A549 (cell line): ENCODE measurements around the gene RBMS3. TPM values are rescaled to one million over a fixed set of nuclear protein-coding genes. Genes with fewer than 3 reads are reported as not detected.

ENCODE experiments used
- ATAC-seq, 2 experiments: fragments of 200-7000 bp in 1 of 2; fragments of >200 bp in 1 of 2; cut with Nextera tagmentation in 1 of 2; cut with Tn5 transposase in 1 of 2; 3 replicates each; pipeline versions ENCODE4 v1.8.0 to v1.9.1; 2018 to 2020; ENCODE audit warnings: mild to moderate bottlenecking in 1 of 2, moderate library complexity in 1 of 2
- CTCF ChIA-PET: fragments of 300-600 bp; sonication (Branson Sonifier 250); formaldehyde crosslinking; extraction: SDS; loops from one replicate; lab custom pipeline; 2021; ENCODE audit warnings: antibody characterized with exemption, inconsistent platforms; lab: Yijun Ruan, JAX
- POLR2A ChIA-PET: fragments of 350-600 bp; formaldehyde crosslinking; extraction: SDS; loops from one replicate; lab custom pipeline; 2021; ENCODE audit warnings: antibody characterized with exemption, inconsistent platforms; lab: Yijun Ruan, JAX
- DNase-seq, 2 experiments: peaks; one replicate each; pipeline versions ENCODE4 v3.0.0 to v3.0.0-alpha.2; 2011 to 2016; ENCODE audit warnings: low read depth in 1 of 2, low spot score in 1 of 2
- FAIRE-seq: peaks from 2 replicates; lab custom pipeline; 2011; peaks lifted over from hg19 to GRCh38; lab: Jason Lieb, UNC
- H3K27ac ChIP-seq, 2 experiments: fragments of >200 bp; sonication (Bioruptor Twin); formaldehyde crosslinking; 3 replicates each; pipeline ENCODE4 v1.5.1; 2016 to 2017
- H3K4me1 ChIP-seq: fragments of >200 bp; sonication (Bioruptor Twin); formaldehyde crosslinking; 3 replicates; pipeline ENCODE4 v1.6.1; 2016
- H3K4me2 ChIP-seq: fragments of >200 bp; sonication (Bioruptor Twin); formaldehyde crosslinking; 3 replicates; pipeline ENCODE4 v1.6.1; 2016
- H3K4me3 ChIP-seq: fragments of >200 bp; sonication (Bioruptor Twin); formaldehyde crosslinking; 3 replicates; pipeline ENCODE4 v1.5.1; 2016
- H3K9me3 ChIP-seq: fragments of >200 bp; sonication (Bioruptor Twin); formaldehyde crosslinking; 3 replicates; pipeline ENCODE4 v1.6.1; 2016
- BHLHE40 ChIP-seq: IDR thresholded peaks from 2 replicates; pipeline ENCODE4 v1.6.1; 2012; ENCODE audit warnings: low read depth, low read length, inconsistent platforms
- CEBPB ChIP-seq, 2 experiments: fragments of >200 bp in 1 of 2; sonication (Bioruptor Twin) in 1 of 2; formaldehyde crosslinking in 1 of 2; IDR thresholded peaks; 2 replicates each; pipeline ENCODE4 v1.6.1; 2012 to 2016
- CHD2 ChIP-seq: fragments of 150-350 bp; IDR thresholded peaks from 2 replicates; pipeline ENCODE4 v1.6.1; 2014; ENCODE audit warnings: low read length; ENCODE audit not compliant: partially characterized antibody
- EHF ChIP-seq: fragments of 250-450 bp; sonication (Bioruptor Pico); IDR thresholded peaks from 2 replicates; pipeline ENCODE4 v1.5.0; 2020; ENCODE audit warnings: mild to moderate bottlenecking
- HEYL ChIP-seq: fragments of 250-450 bp; sonication (Bioruptor Pico); IDR thresholded peaks from 2 replicates; pipeline ENCODE4 v1.8.0; 2021; ENCODE audit warnings: mild to moderate bottlenecking, moderate library complexity
- HOXA7 ChIP-seq: fragments of 250-450 bp; sonication (Bioruptor Pico); IDR thresholded peaks from 2 replicates; pipeline ENCODE4 v1.5.0; 2020; ENCODE audit warnings: mild to moderate bottlenecking, moderate library complexity
- HOXB13 ChIP-seq: fragments of 250-450 bp; sonication (Bioruptor Pico); IDR thresholded peaks from 2 replicates; pipeline ENCODE4 v1.5.0; 2020; ENCODE audit warnings: low read depth, mild to moderate bottlenecking, moderate library complexity
- HOXB5 ChIP-seq: fragments of 250-450 bp; sonication (Bioruptor Pico); IDR thresholded peaks from 2 replicates; pipeline ENCODE4 v1.5.0; 2020; ENCODE audit warnings: mild to moderate bottlenecking, moderate library complexity
- JUNB ChIP-seq: fragments of >200 bp; sonication (Bioruptor Twin); formaldehyde crosslinking; IDR thresholded peaks from 2 replicates; pipeline ENCODE4 v1.6.1; 2016
- MYC ChIP-seq: IDR thresholded peaks from 2 replicates; pipeline ENCODE4 v1.6.1; 2012; ENCODE audit warnings: mild to moderate bottlenecking, inconsistent platforms, low read length, improper control_type of control experiment, borderline replicate concordance
- NPAS2 ChIP-seq: fragments of 250-450 bp; sonication (Bioruptor Pico); IDR thresholded peaks from 2 replicates; pipeline ENCODE4 v1.8.0; 2022; ENCODE audit warnings: mild to moderate bottlenecking, moderate library complexity, borderline replicate concordance
- NR3C1 ChIP-seq: fragments of >200 bp; sonication (Bioruptor Twin); formaldehyde crosslinking; IDR thresholded peaks from 3 replicates; pipeline ENCODE4 v1.6.1; 2017
- RARB ChIP-seq: fragments of 250-450 bp; sonication (Bioruptor Pico); IDR thresholded peaks from 2 replicates; pipeline ENCODE4 v1.8.0; 2021; ENCODE audit warnings: mild to moderate bottlenecking, moderate library complexity
- RFX5 ChIP-seq: fragments of 450-650 bp; IDR thresholded peaks from 2 replicates; pipeline ENCODE4 v1.7.1; 2014; ENCODE audit warnings: antibody characterized with exemption, mild to moderate bottlenecking, moderate library complexity
- SREBF2 ChIP-seq: fragments of 450-650 bp; IDR thresholded peaks from 2 replicates; pipeline ENCODE4 v1.6.1; 2014; ENCODE audit warnings: mild to moderate bottlenecking, moderate library complexity
- ZFP36 ChIP-seq: fragments of 450-650 bp; IDR thresholded peaks from 2 replicates; pipeline ENCODE4 v1.6.1; 2014; ENCODE audit warnings: borderline replicate concordance; ENCODE audit not compliant: partially characterized antibody
- ZNF302 ChIP-seq: fragments of 250-450 bp; sonication (Bioruptor Pico); IDR thresholded peaks from 2 replicates; pipeline ENCODE4 v1.9.0; 2021; ENCODE audit warnings: inconsistent platforms, mild to moderate bottlenecking, moderate library complexity
- WGBS: methylation state at CpG from one replicate; pipeline ENCODE4 v1.1.6; 2017; ENCODE audit errors: missing lambda C conversion rate; 5-methylcytosine and 5-hydroxymethylcytosine counted together
- polyA plus RNA-seq, 4 experiments: library from polyadenylated mRNA; depleted of rRNA in 3 of 4; stranded (reverse); fragments of >200 nt; fragmentation: RNase III in 1 of 4; extraction: RNeasy Plus Mini Kit Qiagen cat#74134 plus additional on column Dnase treatment in 1 of 4; gene quantifications; 2 replicates in 3 of 4; 3 replicates in 1 of 4; pipeline ENCODE4 v1.2.3, GENCODE V29; 2011 to 2017
- TF ChIP-seq, protein P1 (sequence below): fragments of 150-350 bp; IDR thresholded peaks from 2 replicates; pipeline ENCODE4 v1.6.1; 2014; ENCODE audit warnings: low read depth, mild to moderate bottlenecking, low read length
- TF ChIP-seq, protein P2 (sequence below): fragments of >200 bp; sonication (Bioruptor Twin); formaldehyde crosslinking; IDR thresholded peaks from 3 replicates; pipeline ENCODE4 v1.5.1; 2016
- TF ChIP-seq, protein P3 (sequence below): fragments of 200-600 bp; sonication (generic); IDR thresholded peaks from 2 replicates; pipeline ENCODE4 v1.6.1; 2016; ENCODE audit warnings: antibody characterized with exemption, mild to moderate bottlenecking, moderate library complexity

Gene RBMS3
- polyA plus RNA-seq, 2 of the 4 experiments (the other 2 are of a cell fraction) = 0.92 to 4.1 TPM

DNA sequence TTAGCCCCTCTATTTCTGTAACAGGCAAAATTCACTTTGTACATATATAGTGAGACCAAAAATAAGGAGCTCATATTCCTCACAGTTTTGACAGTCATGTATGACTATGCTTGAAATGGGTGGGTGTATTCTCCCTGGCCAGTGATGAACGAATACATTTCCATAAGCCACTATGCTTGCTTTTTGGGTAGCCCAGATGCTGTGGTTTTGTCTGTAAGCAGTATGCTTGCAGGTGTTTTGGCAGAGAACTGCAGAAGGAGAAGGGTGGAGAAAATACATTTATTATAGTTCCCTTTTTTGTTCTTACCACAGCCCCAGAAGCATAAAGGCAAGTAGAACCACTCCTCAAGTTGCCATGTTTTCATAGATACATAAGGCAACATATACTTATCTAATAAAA lies 131.2 kb downstream of the RBMS3 start (continued):
- TF ChIP-seq, protein P1, sequence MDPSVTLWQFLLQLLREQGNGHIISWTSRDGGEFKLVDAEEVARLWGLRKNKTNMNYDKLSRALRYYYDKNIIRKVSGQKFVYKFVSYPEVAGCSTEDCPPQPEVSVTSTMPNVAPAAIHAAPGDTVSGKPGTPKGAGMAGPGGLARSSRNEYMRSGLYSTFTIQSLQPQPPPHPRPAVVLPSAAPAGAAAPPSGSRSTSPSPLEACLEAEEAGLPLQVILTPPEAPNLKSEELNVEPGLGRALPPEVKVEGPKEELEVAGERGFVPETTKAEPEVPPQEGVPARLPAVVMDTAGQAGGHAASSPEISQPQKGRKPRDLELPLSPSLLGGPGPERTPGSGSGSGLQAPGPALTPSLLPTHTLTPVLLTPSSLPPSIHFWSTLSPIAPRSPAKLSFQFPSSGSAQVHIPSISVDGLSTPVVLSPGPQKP = no peak
- no peak for TF ChIP-seq RARB (CRISPR knock-in tag)
- no peak for TF ChIP-seq HOXA7 (CRISPR knock-in tag)
- TF ChIP-seq, protein P2, sequence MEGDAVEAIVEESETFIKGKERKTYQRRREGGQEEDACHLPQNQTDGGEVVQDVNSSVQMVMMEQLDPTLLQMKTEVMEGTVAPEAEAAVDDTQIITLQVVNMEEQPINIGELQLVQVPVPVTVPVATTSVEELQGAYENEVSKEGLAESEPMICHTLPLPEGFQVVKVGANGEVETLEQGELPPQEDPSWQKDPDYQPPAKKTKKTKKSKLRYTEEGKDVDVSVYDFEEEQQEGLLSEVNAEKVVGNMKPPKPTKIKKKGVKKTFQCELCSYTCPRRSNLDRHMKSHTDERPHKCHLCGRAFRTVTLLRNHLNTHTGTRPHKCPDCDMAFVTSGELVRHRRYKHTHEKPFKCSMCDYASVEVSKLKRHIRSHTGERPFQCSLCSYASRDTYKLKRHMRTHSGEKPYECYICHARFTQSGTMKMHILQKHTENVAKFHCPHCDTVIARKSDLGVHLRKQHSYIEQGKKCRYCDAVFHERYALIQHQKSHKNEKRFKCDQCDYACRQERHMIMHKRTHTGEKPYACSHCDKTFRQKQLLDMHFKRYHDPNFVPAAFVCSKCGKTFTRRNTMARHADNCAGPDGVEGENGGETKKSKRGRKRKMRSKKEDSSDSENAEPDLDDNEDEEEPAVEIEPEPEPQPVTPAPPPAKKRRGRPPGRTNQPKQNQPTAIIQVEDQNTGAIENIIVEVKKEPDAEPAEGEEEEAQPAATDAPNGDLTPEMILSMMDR = no peak

DNA sequence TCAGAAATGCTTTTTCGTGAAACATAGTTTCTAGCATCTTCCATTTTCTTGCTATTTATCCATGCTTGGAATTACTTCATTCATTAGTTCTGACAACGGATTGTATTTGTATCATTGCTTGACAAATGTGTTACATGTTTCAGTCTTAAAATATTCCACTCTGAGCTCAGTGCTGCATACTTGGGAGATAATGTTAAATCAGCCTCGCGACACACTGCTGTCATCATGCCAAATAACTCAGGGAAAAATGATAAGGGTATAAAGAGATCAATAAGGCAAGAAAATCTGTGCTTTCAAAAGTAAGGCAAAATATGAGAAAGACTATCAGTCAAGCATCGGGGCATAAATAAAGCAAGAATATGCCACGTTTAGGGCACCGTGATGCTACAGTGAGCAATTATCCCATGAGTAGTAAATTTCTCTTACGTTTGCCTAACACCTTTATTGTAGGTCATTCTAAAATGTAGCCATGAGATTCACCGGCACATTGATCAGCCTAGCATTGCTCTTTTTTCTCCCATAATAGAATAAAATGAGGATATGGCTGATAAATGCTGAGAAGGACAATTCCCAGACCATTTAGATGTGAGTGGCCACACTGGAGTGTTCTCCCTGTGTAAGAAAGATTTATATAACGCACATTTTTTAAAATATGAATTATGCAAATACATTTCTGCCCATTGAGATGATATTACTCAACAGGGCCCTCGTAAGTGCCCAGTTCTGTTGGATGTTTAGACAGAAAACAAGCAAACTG lies 133.8 kb downstream of the RBMS3 start:
- Histone ChIP-seq H3K4me2 (no peak overlapping the region), H3K4me1 (no peaks in the 10 kb centered on the region), H3K4me3 (no peak overlapping the region), H3K27ac (no peak overlapping the region), H3K9me3 (no peaks in the 10 kb centered on the region)
- ChIA-PET CTCF (no interaction called here), POLR2A (no interaction called here)
- ATAC-seq = no peak
- FAIRE-seq = no peak
- DNase-seq = no peak
- whole genome bisulfite sequencing = 83% methylated on average over 11 of the region's 11 CpGs
- no peak for TF ChIP-seq RFX5
- TF ChIP-seq CHD2 = no peak
- TF ChIP-seq ZFP36 = no peak
- no peak for TF ChIP-seq NR3C1

DNA sequence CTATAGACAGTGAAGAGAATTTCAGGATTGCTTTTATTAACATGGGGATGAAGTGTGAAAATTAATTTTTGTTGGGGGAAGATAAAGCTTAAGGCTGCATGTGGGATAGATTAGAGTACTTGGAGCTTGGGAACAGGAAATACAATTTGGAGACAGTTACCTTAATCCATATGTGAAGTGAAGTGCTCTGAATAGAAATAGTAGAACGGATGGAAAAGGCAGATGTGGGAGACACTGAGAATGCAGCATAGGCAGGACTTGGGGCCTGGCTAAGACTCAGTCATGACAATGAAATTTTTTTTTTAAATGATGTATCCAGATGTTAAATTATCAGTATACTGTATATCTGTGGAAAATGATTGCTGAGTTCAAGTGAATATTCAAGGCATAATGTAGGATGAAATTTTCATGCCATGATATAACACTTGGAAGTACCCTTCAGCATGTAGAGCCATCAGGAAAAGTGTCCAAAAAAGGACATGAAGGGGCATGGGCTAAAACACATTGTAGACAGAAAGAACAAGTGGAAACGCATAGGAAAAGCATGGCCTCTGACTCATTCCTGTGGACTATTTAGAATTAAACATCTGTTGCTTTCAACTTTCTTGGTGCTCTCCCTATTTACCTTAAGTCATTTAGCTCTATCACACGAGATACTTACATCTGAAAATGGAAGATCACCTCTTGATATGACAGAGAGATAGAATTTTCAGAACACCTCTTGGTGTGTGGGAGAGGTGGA lies 134.8 kb downstream of the RBMS3 start:
- H3K4me3 ChIP-seq = no peak overlapping the region
- no peak for FAIRE-seq
- ATAC-seq = no peak
- TF ChIP-seq ZNF302 (no peak), HEYL (no peak), HOXB5 (no peak), CHD2 (no peak), HOXB13 (CRISPR knock-in tag) (no peak), MYC (no peak), BHLHE40 (no peak), EHF (CRISPR knock-in tag) (no peak), SREBF2 (no peak), JUNB (no peak), NPAS2 (CRISPR knock-in tag) (no peak), CEBPB (IDR thresholded peaks at IDR 0.05) (no peak)
- TF ChIP-seq, protein P1 = no peak
- TF ChIP-seq, protein P3, sequence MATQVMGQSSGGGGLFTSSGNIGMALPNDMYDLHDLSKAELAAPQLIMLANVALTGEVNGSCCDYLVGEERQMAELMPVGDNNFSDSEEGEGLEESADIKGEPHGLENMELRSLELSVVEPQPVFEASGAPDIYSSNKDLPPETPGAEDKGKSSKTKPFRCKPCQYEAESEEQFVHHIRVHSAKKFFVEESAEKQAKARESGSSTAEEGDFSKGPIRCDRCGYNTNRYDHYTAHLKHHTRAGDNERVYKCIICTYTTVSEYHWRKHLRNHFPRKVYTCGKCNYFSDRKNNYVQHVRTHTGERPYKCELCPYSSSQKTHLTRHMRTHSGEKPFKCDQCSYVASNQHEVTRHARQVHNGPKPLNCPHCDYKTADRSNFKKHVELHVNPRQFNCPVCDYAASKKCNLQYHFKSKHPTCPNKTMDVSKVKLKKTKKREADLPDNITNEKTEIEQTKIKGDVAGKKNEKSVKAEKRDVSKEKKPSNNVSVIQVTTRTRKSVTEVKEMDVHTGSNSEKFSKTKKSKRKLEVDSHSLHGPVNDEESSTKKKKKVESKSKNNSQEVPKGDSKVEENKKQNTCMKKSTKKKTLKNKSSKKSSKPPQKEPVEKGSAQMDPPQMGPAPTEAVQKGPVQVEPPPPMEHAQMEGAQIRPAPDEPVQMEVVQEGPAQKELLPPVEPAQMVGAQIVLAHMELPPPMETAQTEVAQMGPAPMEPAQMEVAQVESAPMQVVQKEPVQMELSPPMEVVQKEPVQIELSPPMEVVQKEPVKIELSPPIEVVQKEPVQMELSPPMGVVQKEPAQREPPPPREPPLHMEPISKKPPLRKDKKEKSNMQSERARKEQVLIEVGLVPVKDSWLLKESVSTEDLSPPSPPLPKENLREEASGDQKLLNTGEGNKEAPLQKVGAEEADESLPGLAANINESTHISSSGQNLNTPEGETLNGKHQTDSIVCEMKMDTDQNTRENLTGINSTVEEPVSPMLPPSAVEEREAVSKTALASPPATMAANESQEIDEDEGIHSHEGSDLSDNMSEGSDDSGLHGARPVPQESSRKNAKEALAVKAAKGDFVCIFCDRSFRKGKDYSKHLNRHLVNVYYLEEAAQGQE = no peak
- TF ChIP-seq, protein P2 = no peak
- TF ChIP-seq, all 56 proteins: peak for 0
- Histone ChIP-seq H3K4me1 (no peaks in the 10 kb centered on the region), H3K4me2 (no peak overlapping the region), H3K27ac (no peak overlapping the region), H3K9me3 (no peaks in the 10 kb centered on the region)
- DNase-seq = no peak
- ChIA-PET POLR2A (no interaction called here), CTCF (interaction anchor here (0.5 kb wide), 1 partner anchor 270 kb away, joined by 3 read pairs; no protein-coding TSS in a partner anchor)
- WGBS = 69% methylated on average over 3 of the region's 3 CpGs
